CD14-positive monocyte (primary cell): Measurements from ENCODE around the gene DPH7. TPM values are rescaled to one million over a fixed set of nuclear protein-coding genes. Genes with fewer than 3 reads are reported as not detected.
A peak's percentile ranks its signal among the peaks of the same experiment; 100 is the strongest.

Experiments
- DNase-seq, 3 donors: peaks; one replicate each; pipeline ENCODE4 v3.0.0-alpha.2; 2011 to 2022
- H2AFZ ChIP-seq: 2 replicates; pipeline ENCODE4 v1.6.0; 2012; ENCODE audit warnings: mild to moderate bottlenecking, low read depth, low read length, inconsistent platforms; ENCODE audit not compliant: insufficient read depth, poor library complexity, severe bottlenecking
- H3K27ac ChIP-seq, 2 donors: 1 replicate in 1 of 2; 2 replicates in 1 of 2; pipeline ENCODE4 v1.5.1; 2012 to 2013; ENCODE audit warnings: low read length in 2 of 2, control low read depth in 1 of 2, inconsistent platforms in 1 of 2, low read depth in 1 of 2, mild to moderate bottlenecking in 1 of 2
- H3K27me3 ChIP-seq, 2 donors: one replicate each; pipeline versions ENCODE4 v1.6.0 to v1.6.1; 2011 to 2013; ENCODE audit warnings: low read length in 2 of 2; ENCODE audit not compliant: control insufficient read depth in 2 of 2, insufficient read depth in 2 of 2
- H3K36me3 ChIP-seq, 2 donors: replicated peaks in 1 of 2; 1 replicate in 1 of 2; 2 replicates in 1 of 2; pipeline versions ENCODE4 v1.5.1 to v1.6.1; 2012 to 2013; ENCODE audit warnings: low read length in 2 of 2, control low read depth in 1 of 2, inconsistent platforms in 1 of 2, mild to moderate bottlenecking in 1 of 2; ENCODE audit not compliant: insufficient read depth in 2 of 2, control insufficient read depth in 1 of 2
- H3K4me1 ChIP-seq, 2 donors: 1 replicate in 1 of 2; 2 replicates in 1 of 2; pipeline versions ENCODE4 v1.5.1 to v1.6.1; 2012 to 2013; ENCODE audit warnings: low read length in 2 of 2, control low read depth in 1 of 2, inconsistent platforms in 1 of 2, mild to moderate bottlenecking in 1 of 2, moderate library complexity in 1 of 2; ENCODE audit not compliant: insufficient read depth in 2 of 2, control insufficient read depth in 1 of 2
- H3K4me2 ChIP-seq: replicated peaks from 2 replicates; pipeline ENCODE3; 2012; ENCODE audit warnings: low read length, moderate library complexity, mild to moderate bottlenecking; ENCODE audit not compliant: poor library complexity, severe bottlenecking; ENCODE audit errors: extremely low read depth
- H3K4me3 ChIP-seq, 3 experiments: fragments of 200-600 bp in 1 of 3; sonication (generic) in 1 of 3; replicated peaks in 1 of 3; 1 replicate in 2 of 3; 2 replicates in 1 of 3; pipeline ENCODE4 v1.5.1; 2011 to 2013; ENCODE audit warnings: low read length in 3 of 3, mild to moderate bottlenecking in 3 of 3, control low read depth in 2 of 3, low read depth in 2 of 3, inconsistent platforms in 1 of 3, moderate library complexity in 1 of 3
- H3K79me2 ChIP-seq: 2 replicates; pipeline ENCODE4 v1.6.0; 2012; ENCODE audit warnings: mild to moderate bottlenecking, control low read depth, inconsistent platforms, low read length, moderate library complexity; ENCODE audit not compliant: insufficient read depth
- H3K9ac ChIP-seq: 2 replicates; pipeline ENCODE4 v1.6.0; 2017; ENCODE audit warnings: low read length, mild to moderate bottlenecking; ENCODE audit not compliant: insufficient read depth, poor library complexity, severe bottlenecking
- H3K9me3 ChIP-seq, 2 donors: replicated peaks in 1 of 2; 1 replicate in 1 of 2; 2 replicates in 1 of 2; pipeline versions ENCODE4 v1.5.1 to v1.6.1; 2012 to 2013; ENCODE audit warnings: low read length in 2 of 2, control low read depth in 1 of 2; ENCODE audit not compliant: control insufficient read depth in 1 of 2, insufficient read depth in 1 of 2
- H4K20me1 ChIP-seq: 2 replicates; pipeline ENCODE4 v1.6.0; 2012; ENCODE audit warnings: mild to moderate bottlenecking, low read length, control low read depth, moderate library complexity; ENCODE audit not compliant: insufficient read depth
- H3K27ac Mint-ChIP-seq, 7 donors: one replicate each; pipeline ENCODE4 v1.8.0; 2020; ENCODE audit warnings: mild to moderate bottlenecking in 7 of 7, mixed read lengths in 7 of 7, moderate library complexity in 6 of 7, inconsistent platforms in 2 of 7
- H3K27me3 Mint-ChIP-seq, 3 donors: one replicate each; pipeline ENCODE4 v1.8.0; 2021 to 2022; ENCODE audit warnings: low read depth in 3 of 3, mild to moderate bottlenecking in 3 of 3, mixed read lengths in 3 of 3, moderate library complexity in 3 of 3, inconsistent platforms in 1 of 3
- H3K36me3 Mint-ChIP-seq, 2 donors: one replicate each; pipeline ENCODE4 v1.8.0; 2020; ENCODE audit warnings: mixed read lengths in 2 of 2, inconsistent platforms in 1 of 2, mild to moderate bottlenecking in 1 of 2
- H3K4me1 Mint-ChIP-seq: one replicate; pipeline ENCODE4 v1.8.0; 2020; ENCODE audit warnings: mild to moderate bottlenecking, mixed read lengths
- H3K4me3 Mint-ChIP-seq, 2 donors: one replicate each; pipeline ENCODE4 v1.8.0; 2020; ENCODE audit warnings: mild to moderate bottlenecking in 2 of 2, mixed read lengths in 2 of 2, moderate library complexity in 1 of 2
- H3K9me3 Mint-ChIP-seq, 7 donors: one replicate each; pipeline ENCODE4 v1.8.0; 2020 to 2022; ENCODE audit warnings: mixed read lengths in 7 of 7, mild to moderate bottlenecking in 6 of 7, moderate library complexity in 6 of 7, inconsistent platforms in 2 of 7
- WGBS: methylation state at CpG from one replicate; pipeline ENCODE4 v1.1.5; 2013; ENCODE audit warnings: missing lambda C conversion rate; ENCODE audit not compliant: insufficient coverage; 5-methylcytosine and 5-hydroxymethylcytosine counted together
- intact Hi-C, 2 donors: fragments of 100-400 bp; cut with micrococcal nuclease; formaldehyde crosslinking; loops; one replicate each; pipeline versions ENCODE4 v1.15.0 to v1.15.1; 2023
- polyA plus RNA-seq, 3 donors: library from polyadenylated mRNA; depleted of rRNA in 1 of 3; unstranded in 2 of 3; stranded (reverse) in 1 of 3; fragments of 300-500 nt in 2 of 3; fragments of >200 nt in 1 of 3; fragmentation: Illumina TruSeq in 2 of 3; gene quantifications; 1 replicate in 2 of 3; 2 replicates in 1 of 3; pipeline ENCODE4 v1.2.3, GENCODE V29; 2012 to 2021
- TF ChIP-seq, protein P1 (sequence below): fragments of 200-600 bp; IDR thresholded peaks from one replicate; pipeline ENCODE4 v1.8.0; 2022; ENCODE audit warnings: antibody characterized with exemption, mild to moderate bottlenecking

Gene DPH7
- polyA plus RNA-seq, 3 donors = 13.1 to 45.6 (median 14.2) TPM

DNA sequence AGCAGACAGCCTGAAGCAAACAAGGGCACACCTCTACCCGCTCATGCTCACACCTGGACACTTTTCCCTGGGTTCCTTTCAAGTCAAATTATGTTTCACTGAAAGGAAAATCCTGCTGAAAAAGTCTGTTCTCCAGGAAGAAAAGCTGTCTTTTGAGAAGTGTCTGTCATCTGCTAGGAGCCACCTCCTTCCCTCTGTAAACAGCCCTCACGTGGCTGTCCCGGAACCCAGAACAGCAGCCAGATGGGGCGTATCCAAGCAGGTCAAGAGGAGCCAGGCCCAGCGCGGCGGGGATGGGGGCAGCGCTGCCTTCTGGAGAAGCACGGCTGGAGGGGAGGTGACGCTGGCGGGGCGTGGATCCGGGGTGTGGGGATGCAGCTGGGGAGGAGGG lies 28.5 kb downstream of the DPH7 start, which contains the start of gene PNPLA7:
Gene PNPLA7, minus strand, starts transcription at position 172 of the 391 bp plus-strand sequence. CDS start 205 bp downstream, outside the sequence.
- H3K36me3 Mint-ChIP-seq = peaks cover 5 to 15% of the 10 kb centered on the region in 2 donors
- H3K27ac ChIP-seq = no peak within 1 kb of the TSS
- H3K4me2 ChIP-seq = peak within 1 kb of the TSS; percentile 88
- H3K4me3 Mint-ChIP-seq = peak within 1 kb of the TSS; percentile 83 to 93
- TF ChIP-seq, protein P1, sequence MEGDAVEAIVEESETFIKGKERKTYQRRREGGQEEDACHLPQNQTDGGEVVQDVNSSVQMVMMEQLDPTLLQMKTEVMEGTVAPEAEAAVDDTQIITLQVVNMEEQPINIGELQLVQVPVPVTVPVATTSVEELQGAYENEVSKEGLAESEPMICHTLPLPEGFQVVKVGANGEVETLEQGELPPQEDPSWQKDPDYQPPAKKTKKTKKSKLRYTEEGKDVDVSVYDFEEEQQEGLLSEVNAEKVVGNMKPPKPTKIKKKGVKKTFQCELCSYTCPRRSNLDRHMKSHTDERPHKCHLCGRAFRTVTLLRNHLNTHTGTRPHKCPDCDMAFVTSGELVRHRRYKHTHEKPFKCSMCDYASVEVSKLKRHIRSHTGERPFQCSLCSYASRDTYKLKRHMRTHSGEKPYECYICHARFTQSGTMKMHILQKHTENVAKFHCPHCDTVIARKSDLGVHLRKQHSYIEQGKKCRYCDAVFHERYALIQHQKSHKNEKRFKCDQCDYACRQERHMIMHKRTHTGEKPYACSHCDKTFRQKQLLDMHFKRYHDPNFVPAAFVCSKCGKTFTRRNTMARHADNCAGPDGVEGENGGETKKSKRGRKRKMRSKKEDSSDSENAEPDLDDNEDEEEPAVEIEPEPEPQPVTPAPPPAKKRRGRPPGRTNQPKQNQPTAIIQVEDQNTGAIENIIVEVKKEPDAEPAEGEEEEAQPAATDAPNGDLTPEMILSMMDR = no peak
- H3K36me3 ChIP-seq = peaks cover 5 to 8% of the 10 kb centered on the region in 2 donors
- H3K4me1 ChIP-seq = peaks cover 16 to 24% of the 10 kb centered on the region in 2 donors
- peaks cover 13% of the 10 kb centered on the region for H3K4me1 Mint-ChIP-seq
- H4K20me1 ChIP-seq = peaks cover 11% of the 10 kb centered on the region
- H3K27me3 ChIP-seq = no peaks in the 10 kb centered on the region
- H2AFZ ChIP-seq = peak within 1 kb of the TSS; percentile 81
- peaks cover 7% of the 10 kb centered on the region for H3K79me2 ChIP-seq
- H3K27ac Mint-ChIP-seq = peak within 1 kb of the TSS in 4 of 7 donors; percentile 21 to 64 (median 45)
- intact Hi-C loops = loop anchor here in 1 of 2 donors (5.0 to 10.0 kb wide), 2 partner anchors 55 to 348 kb away; partner anchors contain the start of genes ARRDC1 and TPRN
- peak within 1 kb of the TSS; percentile 47 to 91 (median 72) for H3K4me3 ChIP-seq
- peak within 1 kb of the TSS; percentile 49 for H3K9ac ChIP-seq
- DNase-seq = peak; percentile 49 to 51 (median 50)
- H3K9me3 Mint-ChIP-seq = peaks cover 0 to 6% (median 0%) of the 10 kb centered on the region in 7 donors
- H3K9me3 ChIP-seq = no peaks in the 10 kb centered on the region
- 0% methylated on average over 13 of the region's 13 CpGs for WGBS
- no peaks in the 10 kb centered on the region for H3K27me3 Mint-ChIP-seq

- Histone ChIP-seq H3K4me1 (peaks cover 16 to 24% of the 10 kb centered on the region in 2 donors), H3K27me3 (no peaks in the 10 kb centered on the region)
- H3K27ac Mint-ChIP-seq = no peak overlapping the region
Measured at GRCh38 chr9:137547687-137548543, 30.8 kb downstream of the DPH7 start.

More at GRCh38 chr9:137547687-137548543, 30.8 kb downstream of the DPH7 start:
- Histone ChIP-seq H3K9ac (no peak overlapping the region), H3K36me3 (no peaks in the 10 kb centered on the region), H3K9me3 (no peaks in the 10 kb centered on the region), H3K27ac (no peak overlapping the region), H3K4me2 (no peak overlapping the region), H3K79me2 (peaks cover 7% of the 10 kb centered on the region), H2AFZ (no peak overlapping the region), H3K4me3 (no peak overlapping the region), H4K20me1 (peaks cover 9% of the 10 kb centered on the region)
- TF ChIP-seq, protein P1 = no peak
- Mint-ChIP-seq H3K36me3 (no peaks in the 10 kb centered on the region), H3K9me3 (peaks cover 0 to 6% (median 0%) of the 10 kb centered on the region in 7 donors), H3K4me3 (no peak overlapping the region), H3K4me1 (peaks cover 13% of the 10 kb centered on the region), H3K27me3 (peaks cover 0 to 3% (median under 1%) of the 10 kb centered on the region in 3 donors)
- intact Hi-C loops = no loop called here
- no peak for DNase-seq
- 93% methylated on average over 16 of the region's 23 CpGs for WGBS
